Right atrium auricular region (tissue), 2 donors: ENCODE measurements around the gene CFP. TPM values are rescaled to one million over a fixed set of nuclear protein-coding genes. Genes with fewer than 3 reads are reported as not detected.

Experiments
- DNase-seq: peaks from one replicate; pipeline ENCODE4 v3.0.0-alpha.2; 2019; ENCODE audit warnings: low spot score
- H3K27ac ChIP-seq, 2 donors: fragments of 200-600 bp; sonication (generic); 1 replicate in 1 of 2; 2 replicates in 1 of 2; pipeline ENCODE4 v1.5.1; 2016 to 2019
- H3K27me3 ChIP-seq, 2 donors: fragments of 200-600 bp; sonication (generic); one replicate each; pipeline versions ENCODE4 v1.5.1 to v1.6.0; 2017 to 2019
- H3K36me3 ChIP-seq: fragments of 200-600 bp; sonication (generic); one replicate; pipeline ENCODE4 v1.5.1; 2016
- H3K4me1 ChIP-seq, 2 donors: fragments of 200-600 bp; sonication (generic); one replicate each; pipeline versions ENCODE4 v1.5.1 to v1.6.0; 2017 to 2019
- H3K4me3 ChIP-seq, 2 donors: fragments of 200-600 bp; sonication (generic); 1 replicate in 1 of 2; 2 replicates in 1 of 2; pipeline ENCODE4 v1.5.1; 2017 to 2019; ENCODE audit warnings: mild to moderate bottlenecking in 1 of 2, moderate library complexity in 1 of 2
- H3K9me3 ChIP-seq, 2 donors: fragments of 200-600 bp; sonication (generic); one replicate each; pipeline ENCODE4 v1.5.1; 2019
- CTCF ChIP-seq, 2 donors: fragments of 200-600 bp; sonication (generic); IDR thresholded peaks; one replicate each; pipeline ENCODE4 v1.5.1; 2019; ENCODE audit warnings: antibody characterized with exemption in 2 of 2
- total RNA-seq, 2 donors: library from RNA; depleted of rRNA; stranded (reverse); fragments of >200 nt; gene quantifications; one replicate each; pipeline ENCODE4 v1.1.0, GENCODE V29; 2016

The CFP gene
- total RNA-seq, 2 donors from 2014 or later = 2.2 to 6.3 TPM

- TF ChIP-seq CTCF (IDR thresholded peaks at IDR 0.05) = no peak
- Histone ChIP-seq H3K4me1 (no peaks in the 10 kb centered on the region), H3K9me3 (no peaks in the 10 kb centered on the region), H3K4me3 (no peak overlapping the region), H3K27me3 (no peaks in the 10 kb centered on the region), H3K36me3 (no peaks in the 10 kb centered on the region), H3K27ac (no peak overlapping the region)
- DNase-seq = no peak
These were observed 42.4 kb downstream of the CFP start for GRCh38 chrX:47587091-47587891.

GRCh38 chrX:47586043-47586787, 43.5 kb downstream of the CFP start:
- no peaks in the 10 kb centered on the region for H3K36me3 ChIP-seq
- TF ChIP-seq CTCF (IDR thresholded peaks at IDR 0.05) = no peak
- H3K4me1 ChIP-seq = no peaks in the 10 kb centered on the region
- DNase-seq = peak; percentile 53
- H3K9me3 ChIP-seq = no peaks in the 10 kb centered on the region
- no peak overlapping the region for H3K4me3 ChIP-seq
- H3K27ac ChIP-seq = no peak overlapping the region
- H3K27me3 ChIP-seq = no peaks in the 10 kb centered on the region

GRCh38 chrX:47585273-47585672, 44.5 kb downstream of the CFP start:
- H3K4me3 ChIP-seq = no peak overlapping the region
- no peaks in the 10 kb centered on the region for H3K4me1 ChIP-seq
- no peaks in the 10 kb centered on the region for H3K36me3 ChIP-seq
- no peaks in the 10 kb centered on the region for H3K9me3 ChIP-seq
- no peak overlapping the region for H3K27ac ChIP-seq
- H3K27me3 ChIP-seq = no peaks in the 10 kb centered on the region
- TF ChIP-seq CTCF (IDR thresholded peaks at IDR 0.05) = no peak
- peak; percentile 53 for DNase-seq

- DNase-seq = no peak
- Histone ChIP-seq H3K4me1 (no peaks in the 10 kb centered on the region), H3K27ac (no peak overlapping the region), H3K9me3 (no peaks in the 10 kb centered on the region), H3K27me3 (no peaks in the 10 kb centered on the region), H3K4me3 (no peak overlapping the region), H3K36me3 (no peaks in the 10 kb centered on the region)
- TF ChIP-seq CTCF (IDR thresholded peaks at IDR 0.05) = no peak
These were observed 45.0 kb downstream of the CFP start for GRCh38 chrX:47584714-47585113.

GRCh38 chrX:47583240-47583861, 46.4 kb downstream of the CFP start:
- H3K27me3 ChIP-seq = no peaks in the 10 kb centered on the region
- peak overlapping the region; percentile 35 to 48 for H3K4me3 ChIP-seq
- no peaks in the 10 kb centered on the region for H3K4me1 ChIP-seq
- H3K36me3 ChIP-seq = no peaks in the 10 kb centered on the region
- DNase-seq = no peak
- no peak for TF ChIP-seq CTCF (IDR thresholded peaks at IDR 0.05)
- peak overlapping the region; percentile 67 to 75 for H3K27ac ChIP-seq
- H3K9me3 ChIP-seq = no peaks in the 10 kb centered on the region
